SK-N-SH (cell line): ENCODE results near the gene SGF29.

Experiments
- CTCF ChIP-seq: fragments of 200-600 bp; sonication (generic); IDR thresholded peaks from 2 replicates; pipeline ENCODE4 v1.6.1; 2017; ENCODE audit warnings: antibody characterized with exemption, mild to moderate bottlenecking, moderate library complexity
- EP300 ChIP-seq, 2 experiments: IDR thresholded peaks; 2 replicates each; pipeline versions ENCODE4 v1.4.0 to v1.6.1; 2012; ENCODE audit warnings: borderline replicate concordance in 1 of 2, low read depth in 1 of 2, low read length in 1 of 2
- FOSL2 ChIP-seq: IDR thresholded peaks from 2 replicates; pipeline ENCODE4 v1.4.0; 2012; ENCODE audit warnings: low read depth, mild to moderate bottlenecking, moderate library complexity, borderline replicate concordance
- FOXM1 ChIP-seq: IDR thresholded peaks from 2 replicates; pipeline ENCODE4 v1.4.0; 2012; ENCODE audit warnings: low read depth, mild to moderate bottlenecking
- GABPA ChIP-seq: IDR thresholded peaks from 2 replicates; pipeline ENCODE4 v1.4.0; 2012; ENCODE audit warnings: low read depth, mild to moderate bottlenecking
- GATA2 ChIP-seq: sonication (generic); formaldehyde crosslinking; IDR thresholded peaks from 2 replicates; pipeline ENCODE4 v1.5.0; 2020; ENCODE audit warnings: mild to moderate bottlenecking, missing genetic modification reagents
- JUND ChIP-seq: IDR thresholded peaks from 2 replicates; pipeline ENCODE4 v1.4.0; 2012
- NFIC ChIP-seq: IDR thresholded peaks from 2 replicates; pipeline ENCODE4 v1.4.0; 2012; ENCODE audit warnings: borderline replicate concordance
- POLR2AphosphoS5 ChIP-seq: IDR thresholded peaks from 2 replicates; pipeline ENCODE4 v1.6.1; 2012; ENCODE audit warnings: low read depth, low read length
- RAD21 ChIP-seq: IDR thresholded peaks from 2 replicates; pipeline ENCODE4 v1.6.1; 2012; ENCODE audit warnings: mild to moderate bottlenecking, low read length
- REST ChIP-seq: IDR thresholded peaks from 2 replicates; pipeline ENCODE4 v1.6.1; 2012; ENCODE audit warnings: mild to moderate bottlenecking, low read depth, low read length, moderate library complexity
- SIN3A ChIP-seq: IDR thresholded peaks from 2 replicates; pipeline ENCODE4 v1.6.1; 2012; ENCODE audit warnings: low read depth, mild to moderate bottlenecking, low read length, moderate library complexity, borderline replicate concordance
- USF2 ChIP-seq: fragments of 150-350 bp; IDR thresholded peaks from 2 replicates; pipeline ENCODE4 v1.6.1; 2017; ENCODE audit warnings: antibody characterized with exemption, low read length, low read depth, borderline replicate concordance
- YY1 ChIP-seq: IDR thresholded peaks from 2 replicates; pipeline ENCODE4 v1.4.0; 2012; ENCODE audit warnings: low read depth, mild to moderate bottlenecking

GRCh38 chr16:28546626-28547025 is 7.1 kb upstream of the SGF29 start:
- no peak for TF ChIP-seq POLR2AphosphoS5
- no peak for TF ChIP-seq CTCF
- no peak for TF ChIP-seq JUND
- no peak for TF ChIP-seq SIN3A
- no peak for TF ChIP-seq NFIC
- TF ChIP-seq RAD21 = no peak
- TF ChIP-seq FOSL2 = no peak
- no peak for TF ChIP-seq USF2
- TF ChIP-seq REST = no peak
- TF ChIP-seq FOXM1 = no peak
- TF ChIP-seq GABPA = no peak
- no peak for TF ChIP-seq YY1
- no peak for TF ChIP-seq GATA2 (CRISPR knock-in tag)
- TF ChIP-seq EP300 (IDR thresholded peaks at IDR 0.05; ENCODE audit: borderline replicate concordance in 1 of 2, low read depth in 1 of 2, low read length in 1 of 2) = no peak
